HepG2 (cell line): ENCODE results near the gene S100A10. TPM values are rescaled to one million over a fixed set of nuclear protein-coding genes. Genes with fewer than 3 reads are reported as not detected.

Experiments used
- ATAC-seq: fragments of 200-7000 bp; cut with Tn5 transposase; 3 replicates; pipeline ENCODE4 v1.9.1; 2020; ENCODE audit warnings: mild to moderate bottlenecking, moderate library complexity
- BruUV-seq: library from RNA; stranded (reverse); fragments of 400-500 nt; replicated peaks from 2 replicates; lab custom pipeline; 2021; lab: Mats Ljungman, UMichigan
- CTCF ChIA-PET: fragments of 300-600 bp; formaldehyde crosslinking; extraction: SDS; loops from one replicate; lab custom pipeline; 2021; ENCODE audit warnings: low total read pairs, inconsistent platforms, low intra/inter-chr PET ratio; lab: Yijun Ruan, JAX
- POLR2A ChIA-PET: fragments of 350-600 bp; sonication (Branson Sonifier 250); formaldehyde crosslinking; loops from one replicate; lab custom pipeline; 2020; ENCODE audit warnings: antibody characterized with exemption, inconsistent platforms; lab: Yijun Ruan, JAX
- DNase-seq: peaks from one replicate; pipeline ENCODE4 v3.0.0-alpha.2; 2015; ENCODE audit warnings: low spot score
- FAIRE-seq: peaks from 3 replicates; lab custom pipeline; 2011; peaks lifted over from hg19 to GRCh38; lab: Jason Lieb, UNC
- H2AFZ ChIP-seq: one replicate; pipeline ENCODE4 v1.6.1; 2011; ENCODE audit warnings: low read length, inconsistent platforms
- H3K27ac ChIP-seq: fragments of 300-600 bp; 3 replicates; pipeline ENCODE4 v1.8.0; 2011; ENCODE audit warnings: mixed run types, mild to moderate bottlenecking, mixed read lengths, low read length, inconsistent platforms; ENCODE audit not compliant: insufficient read depth; ENCODE audit errors: extremely low read length
- H3K27me3 ChIP-seq, 2 experiments: fragments of 200-600 bp in 1 of 2; 2 replicates in 1 of 2; 3 replicates in 1 of 2; pipeline versions ENCODE4 v1.6.0 to v1.8.0; 2011; ENCODE audit warnings: low read length in 2 of 2, mild to moderate bottlenecking in 2 of 2, moderate library complexity in 2 of 2, inconsistent platforms in 1 of 2; ENCODE audit not compliant: insufficient read depth in 2 of 2, control insufficient read depth in 1 of 2
- H3K36me3 ChIP-seq, 2 experiments: fragments of 200-600 bp in 1 of 2; replicated peaks in 1 of 2; 2 replicates in 1 of 2; 3 replicates in 1 of 2; pipeline versions ENCODE4 v1.5.1 to v1.8.0; 2011; ENCODE audit warnings: low read length in 2 of 2, inconsistent platforms in 1 of 2; ENCODE audit not compliant: insufficient read depth in 2 of 2, control insufficient read depth in 1 of 2
- H3K4me1 ChIP-seq: 2 replicates; pipeline ENCODE4 v1.5.1; 2012; ENCODE audit warnings: low read length, inconsistent platforms; ENCODE audit not compliant: insufficient read depth
- H3K4me2 ChIP-seq: 2 replicates; pipeline ENCODE4 v1.6.0; 2011; ENCODE audit warnings: low read depth, low read length, inconsistent platforms
- H3K4me3 ChIP-seq, 3 experiments: fragments of 200-600 bp in 1 of 3; sonication (generic), shearing (Covaris generic) in 1 of 3; replicated peaks in 1 of 3; 2 replicates each; pipeline ENCODE4 v1.5.1; 2011 to 2016; ENCODE audit warnings: low read length in 3 of 3, inconsistent platforms in 2 of 3, low read depth in 2 of 3, mild to moderate bottlenecking in 2 of 3, control low read depth in 1 of 3, mixed read lengths in 1 of 3; ENCODE audit not compliant: insufficient read depth in 1 of 3
- H3K79me2 ChIP-seq: one replicate; pipeline ENCODE4 v1.6.1; 2011; ENCODE audit warnings: low read length, inconsistent platforms; ENCODE audit not compliant: insufficient read depth
- H3K9ac ChIP-seq: 2 replicates; pipeline ENCODE4 v1.6.0; 2011; ENCODE audit warnings: mild to moderate bottlenecking, low read depth, low read length, inconsistent platforms; ENCODE audit not compliant: insufficient read depth
- H3K9me3 ChIP-seq: 2 replicates; pipeline ENCODE4 v1.5.1; 2012; ENCODE audit warnings: mild to moderate bottlenecking, low read length
- H4K20me1 ChIP-seq: 2 replicates; pipeline ENCODE4 v1.6.0; 2011; ENCODE audit warnings: inconsistent platforms, mild to moderate bottlenecking, low read length, moderate library complexity; ENCODE audit not compliant: insufficient read depth
- ARID2 ChIP-seq: sonication (generic); formaldehyde crosslinking; IDR thresholded peaks from 2 replicates; pipeline ENCODE4 v1.8.1; 2022; ENCODE audit warnings: mild to moderate bottlenecking, missing genetic modification reagents, borderline replicate concordance
- ATF4 ChIP-seq, 2 experiments: fragments of 450-650 bp in 1 of 2; sonication (generic) in 1 of 2; formaldehyde crosslinking; IDR thresholded peaks; 2 replicates each; pipeline versions ENCODE4 v1.5.0 to v1.8.0; 2020 to 2022; ENCODE audit warnings: mild to moderate bottlenecking in 1 of 2, missing genetic modification reagents in 1 of 2
- ATF7 ChIP-seq, 2 experiments: fragments of 450-650 bp in 1 of 2; sonication (generic) in 1 of 2; formaldehyde crosslinking in 1 of 2; IDR thresholded peaks; 2 replicates each; pipeline versions ENCODE4 v1.4.0 to v1.6.1; 2016 to 2020; ENCODE audit warnings: antibody characterized with exemption in 1 of 2, mild to moderate bottlenecking in 1 of 2, missing genetic modification reagents in 1 of 2
- CEBPB ChIP-seq: IDR thresholded peaks from 2 replicates; pipeline ENCODE4 v1.6.1; 2011; ENCODE audit warnings: low read depth, low read length, improper control_type of control experiment, borderline replicate concordance
- CEBPG ChIP-seq: IDR thresholded peaks from 2 replicates; pipeline ENCODE4 v1.6.1; 2016
- GATA4 ChIP-seq: sonication (generic); IDR thresholded peaks from 2 replicates; pipeline ENCODE4 v1.6.1; 2016; ENCODE audit warnings: antibody characterized with exemption, low read depth, borderline replicate concordance
- HINFP ChIP-seq: sonication (generic); formaldehyde crosslinking; IDR thresholded peaks from 2 replicates; pipeline ENCODE4 v1.4.0; 2020; ENCODE audit warnings: low read depth, mild to moderate bottlenecking, missing genetic modification reagents
- JDP2 ChIP-seq: sonication (generic); formaldehyde crosslinking; IDR thresholded peaks from 2 replicates; pipeline ENCODE4 v1.8.1; 2022; ENCODE audit warnings: missing genetic modification reagents, borderline replicate concordance
- NAIF1 ChIP-seq: sonication (generic); formaldehyde crosslinking; IDR thresholded peaks from 2 replicates; pipeline ENCODE4 v1.5.0; 2020; ENCODE audit warnings: mild to moderate bottlenecking, missing genetic modification reagents, borderline replicate concordance
- NBN ChIP-seq: fragments of 450-650 bp; conservative IDR thresholded peaks from 2 replicates; pipeline ENCODE4 v1.6.1; 2017
- RAD51 ChIP-seq: fragments of 450-650 bp; IDR thresholded peaks from 2 replicates; pipeline ENCODE4 v1.6.1; 2016; ENCODE audit warnings: borderline replicate concordance
- ZBTB33 ChIP-seq: sonication (generic); formaldehyde crosslinking; IDR thresholded peaks from 2 replicates; pipeline ENCODE4 v1.4.0; 2020; ENCODE audit warnings: missing genetic modification reagents
- ZNF546 ChIP-seq: sonication (generic); formaldehyde crosslinking; conservative IDR thresholded peaks from 2 replicates; pipeline ENCODE4 v1.8.1; 2023; ENCODE audit warnings: mild to moderate bottlenecking, missing genetic modification reagents
- ZNF607 ChIP-seq: sonication (generic); formaldehyde crosslinking; IDR thresholded peaks from 2 replicates; pipeline ENCODE4 v1.5.1; 2020; ENCODE audit warnings: missing genetic modification reagents, mild to moderate bottlenecking, borderline replicate concordance
- ZNF644 ChIP-seq: IDR thresholded peaks from 2 replicates; pipeline ENCODE4 v1.6.1; 2016; ENCODE audit warnings: low read depth
- WGBS: methylation state at CpG from one replicate; pipeline ENCODE4 v1.1.6; 2017; ENCODE audit warnings: low lambda C conversion rate; 5-methylcytosine and 5-hydroxymethylcytosine counted together
- in situ Hi-C: cut with HindIII; loops from 2 replicates; pipeline ENCODE4 v1.10.0; 2017; ENCODE audit warnings: low pct_unique_long_range_greater_than_20kb; ENCODE audit not compliant: extremely low pct_ligation_motif_present
- intact Hi-C: fragments of 100-400 bp; cut with micrococcal nuclease; formaldehyde crosslinking; loops from one replicate; pipeline ENCODE4 v1.10.0; 2022; ENCODE audit not compliant: unreplicated experiment
- polyA plus RNA-seq, 8 experiments: library from polyadenylated mRNA; depleted of rRNA in 3 of 8; stranded (reverse) in 7 of 8; unstranded in 1 of 8; fragments of >200 nt; fragmentation: Illumina TruSeq in 4 of 8; extraction: Trizol in 4 of 8; gene quantifications; 2 replicates each; pipeline versions ENCODE4 v1.2.1 to v1.2.3, GENCODE V29; 2011 to 2016; ENCODE audit warnings: low read depth in 4 of 8, missing spikeins in 1 of 8, mixed read lengths in 1 of 8; ENCODE audit not compliant: insufficient read depth in 1 of 8
- total RNA-seq, 5 experiments: library from RNA; depleted of rRNA; stranded (reverse); fragments of >200 nt; fragmentation: Illumina TruSeq; extraction: Trizol; gene quantifications; 2 replicates each; pipeline ENCODE4 v1.2.3, GENCODE V29; 2016; ENCODE audit warnings: low read depth in 1 of 5

S100A10 gene
- total and polyA plus RNA-seq, 2 of the 13 experiments (the other 11 are each of a cell fraction or from before 2014, with no cell fraction given) = 16.8 to 28.7 TPM

GRCh38 chr1:152029144-152029928 is 35.7 kb upstream of the S100A10 start:
- 0 out of 5 replicates have a peak, but pooled peaks cover 0 to 2% of the 10 kb centered on the region in 2 experiments for H3K36me3 ChIP-seq
- H3K9ac ChIP-seq = no peak overlapping the region
- H3K4me2 ChIP-seq = no peak overlapping the region
- ChIA-PET CTCF (no interaction called here), POLR2A (no interaction called here)
- FAIRE-seq (no peak), DNase-seq (no peak), ATAC-seq (no peak)
- no peak overlapping the region for H3K4me3 ChIP-seq
- peaks cover 5% of the 10 kb centered on the region for H3K4me1 ChIP-seq
- intact Hi-C loops = no loop called here
- no peaks in the 10 kb centered on the region for H3K79me2 ChIP-seq
- no peak overlapping the region for H2AFZ ChIP-seq
- TF ChIP-seq ZNF546 (CRISPR knock-in tag) = no peak
- TF ChIP-seq JDP2 (CRISPR knock-in tag) = no peak
- TF ChIP-seq ZBTB33 (CRISPR knock-in tag) = no peak
- TF ChIP-seq RAD51 = no peak
- peak in 1 of 2 experiments; percentile 94; a peak in 2 of 4 replicates for TF ChIP-seq ATF4 (CRISPR knock-in tag; IDR thresholded peaks at IDR 0.05)
- no peak for TF ChIP-seq NAIF1 (CRISPR knock-in tag)
- peak; percentile 68 for TF ChIP-seq CEBPB
- no peak for TF ChIP-seq GATA4
- no peak for TF ChIP-seq ARID2
- peak; percentile 50; the same call in 1 of the 2 replicates for TF ChIP-seq ATF7 (IDR thresholded peaks at IDR 0.05)
- no peak for TF ChIP-seq ATF7 (CRISPR knock-in tag; IDR thresholded peaks at IDR 0.05)
- TF ChIP-seq HINFP (CRISPR knock-in tag) = no peak
- 0 out of 2 replicates have a peak, but pooled peaks have one; percentile 16 for TF ChIP-seq ZNF644
- no peak for TF ChIP-seq NBN
- no peak for TF ChIP-seq ZNF607 (CRISPR knock-in tag)
- TF ChIP-seq CEBPG (CRISPR knock-in tag) = peak; percentile 78
- 59% methylated on average over 8 of the region's 8 CpGs for WGBS
- in situ Hi-C loops = no loop called here
- BruUV-seq = no TSS peak
- H3K9me3 ChIP-seq = no peaks in the 10 kb centered on the region
- H4K20me1 ChIP-seq = no peaks in the 10 kb centered on the region
- no peak overlapping the region for H3K27ac ChIP-seq
- peaks cover 0 to under 1% of the 10 kb centered on the region in 2 experiments; a peak in 2 of 5 replicates for H3K27me3 ChIP-seq
